Tibial nerve (tissue), 4 donors: ENCODE results near the gene SEC22B.
"Not testable (repeated sequence)": the region's sequence is repeated elsewhere in the genome, so short reads cannot be mapped to it uniquely, and the experiment has no call there.

Source experiments
- EP300 ChIP-seq, 2 donors: sonication (generic); formaldehyde crosslinking; IDR thresholded peaks; one replicate each; pipeline ENCODE4 v1.6.1; 2017; ENCODE audit warnings: antibody characterized with exemption in 2 of 2, mild to moderate bottlenecking in 1 of 2
- POLR2A ChIP-seq, 2 donors: fragments of 450-650 bp; IDR thresholded peaks; one replicate each; pipeline ENCODE4 v1.6.1; 2017; ENCODE audit warnings: antibody characterized with exemption in 2 of 2, mild to moderate bottlenecking in 2 of 2, moderate library complexity in 2 of 2
- TF ChIP-seq, protein P1 (sequence below), 5 experiments: fragments of 200-600 bp in 3 of 5; fragments of 450-650 bp in 2 of 5; sonication (generic) in 3 of 5; IDR thresholded peaks; one replicate each; pipeline ENCODE4 v1.5.1; 2016 to 2019; ENCODE audit warnings: antibody characterized with exemption in 5 of 5, mild to moderate bottlenecking in 3 of 5, moderate library complexity in 2 of 5

DNA sequence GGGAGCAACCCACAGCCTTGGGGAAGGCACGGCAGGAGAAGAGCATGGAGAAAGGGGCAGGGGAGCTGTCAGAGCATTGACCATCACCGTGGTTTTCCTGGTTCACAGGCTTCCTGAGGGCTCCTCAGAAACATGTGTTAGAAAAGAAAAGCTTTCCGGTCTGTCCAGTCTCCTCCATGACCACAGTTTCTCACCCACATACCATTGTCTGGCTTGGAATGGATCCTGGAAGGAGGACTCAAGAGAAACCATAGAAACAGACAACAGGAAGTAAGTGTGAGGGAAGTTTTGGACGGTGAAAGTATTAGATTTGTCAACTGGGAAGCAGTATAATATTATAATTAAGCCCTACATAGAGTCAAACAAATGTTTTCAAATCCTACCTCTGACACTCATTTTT, 55.8 kb downstream of the SEC22B start:
- TF ChIP-seq, protein P1, sequence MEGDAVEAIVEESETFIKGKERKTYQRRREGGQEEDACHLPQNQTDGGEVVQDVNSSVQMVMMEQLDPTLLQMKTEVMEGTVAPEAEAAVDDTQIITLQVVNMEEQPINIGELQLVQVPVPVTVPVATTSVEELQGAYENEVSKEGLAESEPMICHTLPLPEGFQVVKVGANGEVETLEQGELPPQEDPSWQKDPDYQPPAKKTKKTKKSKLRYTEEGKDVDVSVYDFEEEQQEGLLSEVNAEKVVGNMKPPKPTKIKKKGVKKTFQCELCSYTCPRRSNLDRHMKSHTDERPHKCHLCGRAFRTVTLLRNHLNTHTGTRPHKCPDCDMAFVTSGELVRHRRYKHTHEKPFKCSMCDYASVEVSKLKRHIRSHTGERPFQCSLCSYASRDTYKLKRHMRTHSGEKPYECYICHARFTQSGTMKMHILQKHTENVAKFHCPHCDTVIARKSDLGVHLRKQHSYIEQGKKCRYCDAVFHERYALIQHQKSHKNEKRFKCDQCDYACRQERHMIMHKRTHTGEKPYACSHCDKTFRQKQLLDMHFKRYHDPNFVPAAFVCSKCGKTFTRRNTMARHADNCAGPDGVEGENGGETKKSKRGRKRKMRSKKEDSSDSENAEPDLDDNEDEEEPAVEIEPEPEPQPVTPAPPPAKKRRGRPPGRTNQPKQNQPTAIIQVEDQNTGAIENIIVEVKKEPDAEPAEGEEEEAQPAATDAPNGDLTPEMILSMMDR (IDR thresholded peaks at IDR 0.05) = not testable (repeated sequence)
- TF ChIP-seq POLR2A, EP300 (IDR thresholded peaks at IDR 0.05): not testable (repeated sequence)
